GM03348 (cell line): ENCODE measurements around the gene UBE3A.
A peak's percentile ranks its signal among the peaks of the same experiment; 100 is the strongest.

ENCODE experiments used
- DNase-seq: peaks from one replicate; pipeline ENCODE4 v3.0.0; 2012; ENCODE audit warnings: low spot score

The UBE3A gene

DNA sequence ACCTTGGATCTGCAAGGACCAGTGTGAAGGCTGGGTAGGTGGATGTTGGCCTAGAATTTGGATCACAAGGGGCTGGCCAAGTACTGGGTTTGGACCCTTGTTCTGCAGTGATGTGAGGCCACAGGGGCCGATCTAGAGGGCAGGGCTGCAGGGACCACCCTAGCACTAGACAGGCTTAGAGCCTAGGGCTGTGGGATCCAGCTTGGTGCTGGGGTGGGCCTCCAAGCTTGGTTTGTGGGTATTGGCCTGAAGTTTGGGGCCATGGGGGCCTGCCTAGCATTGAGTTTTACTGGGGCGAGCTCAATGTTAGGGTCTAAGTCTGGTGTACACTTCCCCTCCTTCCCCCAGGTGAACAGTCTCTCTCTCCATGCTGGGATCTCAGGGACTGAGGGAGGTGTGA is 36.5 kb downstream of the UBE3A start:
- DNase-seq = no peak

DNA sequence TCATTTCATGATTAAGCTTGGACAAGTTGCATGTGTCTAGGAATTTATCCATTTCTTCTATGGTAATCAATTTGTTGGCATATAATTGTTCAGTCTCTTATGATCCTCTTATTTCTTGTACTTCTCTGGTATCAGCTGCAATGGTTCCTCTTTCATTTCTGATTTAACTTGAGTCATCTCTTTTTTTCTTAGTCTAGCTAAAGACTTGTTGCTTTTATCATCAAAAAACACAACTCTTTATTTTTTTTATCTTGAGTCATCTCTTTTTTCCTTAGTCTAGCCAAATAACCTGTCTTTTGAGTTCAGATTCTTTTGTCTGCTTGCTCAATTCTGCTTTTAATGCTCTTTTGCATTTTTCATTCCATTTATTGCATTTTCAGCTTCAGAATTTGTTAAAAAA is 37.3 kb downstream of the UBE3A start:
- DNase-seq = no peak

DNA sequence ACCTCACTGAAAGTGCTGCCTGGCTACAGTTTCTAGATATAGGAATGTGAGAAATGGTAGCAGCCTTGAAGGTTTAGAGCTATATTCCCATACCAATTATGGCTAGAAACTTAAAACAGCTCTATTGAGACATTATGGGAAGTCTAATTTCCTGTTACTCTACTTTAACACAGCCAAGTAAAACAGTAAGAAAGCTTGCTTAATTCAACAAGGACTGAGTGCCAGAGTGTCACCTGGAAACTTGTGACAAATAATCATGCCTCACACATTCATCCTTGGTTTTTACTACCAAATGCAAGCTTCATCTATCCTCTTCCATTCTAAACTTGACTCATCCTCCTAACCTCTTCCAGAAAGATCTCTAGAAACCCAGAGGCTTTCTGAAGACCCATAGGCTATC is 41.7 kb downstream of the UBE3A start:
- DNase-seq = no peak

DNA sequence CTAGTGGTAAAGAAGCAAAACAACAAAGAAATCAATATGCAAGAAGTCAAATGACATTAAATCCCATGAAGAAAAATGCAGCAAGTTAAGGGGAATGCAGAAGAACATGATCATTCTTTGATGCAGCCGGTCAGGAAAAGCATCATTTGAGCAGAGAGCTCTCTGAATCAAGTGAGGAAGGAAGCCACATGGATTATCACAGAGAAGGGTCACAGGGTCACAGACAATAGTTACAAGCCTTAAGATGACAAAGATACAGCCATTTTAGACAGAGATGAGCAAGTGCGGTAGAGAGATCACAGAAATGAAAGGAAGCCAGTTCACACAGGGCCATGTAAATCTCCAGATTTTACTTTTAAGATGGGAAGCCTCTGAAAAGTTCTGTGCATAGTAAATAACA is 43.9 kb downstream of the UBE3A start:
- no peak for DNase-seq

DNA sequence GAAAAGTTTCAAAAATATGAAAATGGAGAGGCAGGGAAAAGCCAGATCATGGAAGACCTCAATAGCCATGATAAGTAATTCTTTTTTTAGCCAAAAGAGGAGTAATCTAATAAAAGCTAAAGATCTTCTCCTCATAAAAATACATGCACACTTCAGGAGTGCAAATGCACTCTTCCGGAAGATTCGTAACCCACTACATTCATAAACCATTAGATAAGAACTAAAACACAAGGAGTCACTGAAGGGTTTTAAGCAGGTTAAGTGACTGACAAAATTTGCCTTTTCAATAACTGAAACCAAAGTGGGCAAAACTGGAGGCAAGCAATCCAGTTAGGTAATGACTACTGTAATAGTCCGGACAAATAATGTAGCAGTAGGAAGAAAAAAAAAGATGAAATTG is 46.0 kb downstream of the UBE3A start:
- DNase-seq = no peak

DNA sequence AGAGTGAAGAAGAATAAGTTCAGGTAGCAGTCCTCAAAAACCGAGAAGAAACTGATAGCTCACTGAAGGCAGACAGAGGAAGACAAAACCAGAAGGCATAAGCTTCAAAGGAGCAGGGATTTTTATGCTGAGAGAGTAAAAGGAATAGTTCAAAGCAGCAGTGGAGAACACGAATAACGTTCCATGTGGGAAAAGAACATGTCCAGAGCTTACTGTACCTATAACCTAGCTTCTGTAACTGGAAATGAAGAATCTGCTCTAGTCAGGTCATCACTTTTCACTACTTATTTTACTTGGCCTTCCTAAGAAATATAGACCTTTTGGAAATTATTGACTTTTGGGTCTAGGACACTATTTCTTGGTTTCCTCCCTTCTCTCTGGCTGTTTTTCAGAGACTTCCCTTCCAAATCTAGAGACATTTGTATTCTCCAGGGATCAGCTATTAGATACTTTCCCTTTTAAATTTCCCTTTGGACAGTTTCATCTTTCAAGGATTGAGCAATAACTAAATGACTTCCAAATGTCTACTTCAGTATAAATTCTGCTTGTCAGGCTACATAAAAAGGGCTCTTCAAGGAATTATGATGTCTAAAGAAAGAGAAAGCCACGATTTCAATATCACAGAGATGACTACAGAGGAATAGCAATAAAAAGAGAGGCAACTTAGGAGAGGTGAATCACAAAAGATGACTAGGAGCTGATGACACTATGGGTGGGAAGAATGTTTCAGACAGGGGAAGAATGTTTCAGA is 46.7 kb downstream of the UBE3A start:
- peak; percentile 68 for DNase-seq

DNA sequence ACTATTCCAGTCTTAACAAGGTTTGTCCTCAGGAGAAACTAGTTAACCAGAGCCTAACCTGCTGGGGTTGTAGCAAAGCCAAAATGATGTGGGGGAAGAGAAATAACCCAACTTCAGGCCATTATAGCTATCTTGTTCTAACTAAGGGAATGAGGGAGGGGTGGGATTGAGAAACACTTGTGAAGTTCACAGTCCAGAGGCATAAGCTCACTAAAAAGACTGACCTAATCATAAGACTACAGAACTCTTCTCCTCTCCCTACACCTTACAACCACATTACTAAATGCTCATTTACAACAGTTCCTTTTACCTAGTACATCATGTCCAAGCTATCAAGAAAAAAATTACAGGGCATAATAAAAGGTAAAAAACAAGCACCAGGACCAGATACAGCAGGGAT is 52.8 kb downstream of the UBE3A start:
- no peak for DNase-seq

DNA sequence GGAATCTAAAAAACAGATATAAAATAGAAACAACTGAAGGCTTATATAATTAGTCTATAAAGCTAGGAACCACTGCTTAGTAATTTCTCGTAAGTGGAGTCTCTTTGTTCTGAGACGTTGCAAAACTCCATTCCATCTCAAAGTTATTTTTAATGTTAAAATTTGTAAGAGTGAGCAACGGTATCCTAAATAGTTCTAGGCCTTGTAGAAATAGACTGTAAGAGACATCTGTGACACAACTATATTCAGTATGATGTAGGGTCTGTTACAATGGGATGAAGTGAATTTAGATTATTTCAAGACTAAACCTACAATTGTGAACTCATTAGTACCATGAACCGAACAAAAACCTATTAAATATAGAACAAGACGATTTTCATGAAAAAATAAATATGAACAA is 57.2 kb downstream of the UBE3A start:
- DNase-seq = no peak

DNA sequence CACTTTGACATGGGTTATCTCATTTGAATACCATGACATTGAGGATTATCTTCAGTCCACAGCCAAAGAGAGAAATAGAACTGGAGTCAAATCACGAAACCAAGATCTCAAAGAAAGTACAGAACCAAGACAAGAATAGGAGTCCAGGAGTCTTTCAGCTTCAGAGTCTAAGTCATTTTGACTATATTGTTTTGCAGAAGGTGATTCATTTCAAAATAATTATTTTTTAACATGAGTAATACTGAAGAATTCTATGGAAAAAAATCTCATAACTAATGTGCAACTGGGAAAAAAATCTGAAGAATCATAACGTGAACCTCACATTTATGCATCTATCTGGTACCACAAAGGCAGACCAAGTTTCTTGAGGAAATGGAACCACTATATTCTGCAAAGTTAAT is 60.3 kb downstream of the UBE3A start:
- DNase-seq = peak; percentile 16

DNA sequence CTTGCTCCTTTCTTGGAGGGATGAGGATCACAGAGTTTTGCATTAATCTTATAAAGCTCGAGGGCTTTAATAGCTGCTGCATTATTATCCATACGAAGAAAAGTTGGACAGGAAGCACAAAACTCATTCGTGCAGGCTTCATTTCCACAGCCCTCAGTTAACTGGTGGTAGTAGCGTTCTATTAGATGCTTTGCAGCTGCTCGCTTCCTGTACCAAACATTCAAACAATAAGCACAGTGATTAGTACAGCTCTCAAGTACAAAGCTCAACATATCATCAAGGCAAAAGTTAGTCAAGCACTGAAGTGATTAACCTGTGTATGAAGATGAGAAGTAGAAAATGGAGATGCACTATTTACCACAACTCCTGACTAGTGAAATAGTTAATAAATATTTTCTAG is 63.3 kb downstream of the UBE3A start:
- DNase-seq = no peak

DNA sequence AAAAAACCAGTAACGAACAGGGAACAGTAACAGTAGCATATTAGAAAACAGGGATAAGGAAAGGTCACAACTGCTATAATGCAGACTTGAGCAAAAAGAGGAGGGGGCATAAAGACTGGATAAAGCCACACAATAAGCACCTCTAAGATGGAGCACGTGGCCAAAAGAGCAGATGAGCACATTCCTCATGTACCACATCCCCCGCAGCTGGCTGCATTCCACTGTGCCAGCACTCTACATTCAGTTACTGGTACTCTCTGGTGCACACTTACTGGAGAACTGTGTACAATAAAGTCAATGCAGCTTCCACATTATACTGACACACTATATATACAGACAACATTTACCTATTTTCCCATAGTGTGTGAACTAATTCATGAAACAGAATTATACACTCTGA is 64.7 kb downstream of the UBE3A start:
- no peak for DNase-seq

DNA sequence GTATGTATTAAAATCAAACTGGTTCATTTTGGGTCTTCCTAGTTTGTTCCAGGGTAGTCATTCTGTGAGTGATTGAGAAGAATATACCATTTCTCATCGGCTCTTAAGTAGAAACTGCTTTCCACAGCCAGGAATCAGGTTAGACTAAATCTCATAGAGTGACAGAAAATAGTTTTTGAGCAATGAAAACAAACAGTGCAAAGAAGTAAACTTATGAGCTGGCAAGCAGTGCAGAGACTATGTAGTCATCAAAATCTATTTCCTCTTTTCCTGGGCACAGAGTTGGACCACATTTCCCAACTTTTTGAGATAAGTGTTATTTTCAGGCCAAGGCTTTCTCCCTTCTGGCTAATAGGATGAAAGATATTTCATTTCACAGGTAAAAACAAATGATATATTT is 66.5 kb downstream of the UBE3A start:
- DNase-seq = peak; percentile 9

DNA sequence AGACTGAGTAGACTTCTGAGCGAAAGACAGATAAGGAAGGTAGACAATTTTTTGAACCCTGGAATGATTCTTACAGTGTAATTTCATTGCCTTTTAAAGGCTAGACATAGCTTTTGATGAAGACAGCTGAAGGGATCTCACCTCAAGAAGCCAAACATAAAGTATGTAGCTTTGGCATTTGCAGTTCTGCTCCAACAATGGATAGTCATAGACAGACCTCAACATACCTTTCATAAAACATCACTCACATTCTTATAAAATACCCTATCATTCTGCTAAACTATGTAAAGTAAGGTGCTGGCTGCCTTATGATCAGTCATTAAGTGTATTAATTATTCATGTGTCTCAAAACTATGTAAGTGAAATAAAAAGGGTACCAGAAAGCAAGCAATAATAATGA is 70.0 kb downstream of the UBE3A start:
- DNase-seq = peak; percentile 14

DNA sequence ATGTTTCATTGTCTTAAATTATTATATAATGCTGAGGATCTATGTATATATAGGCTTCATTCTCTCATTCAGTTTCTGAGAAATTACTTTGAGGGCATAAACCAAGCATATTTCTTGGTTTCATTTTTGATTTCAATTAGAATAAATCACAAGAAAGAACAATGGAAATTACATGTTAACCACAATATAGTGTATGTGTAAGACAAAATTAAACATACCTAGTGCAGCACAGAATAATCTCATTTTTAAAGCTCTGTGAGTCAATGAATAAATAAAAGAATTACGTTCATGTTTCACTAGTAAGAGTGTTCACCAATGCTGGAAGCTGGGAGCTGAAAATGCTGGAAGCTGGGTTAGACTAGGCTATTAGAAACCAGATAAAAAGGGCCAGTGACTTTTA is 72.8 kb downstream of the UBE3A start:
- DNase-seq = no peak

DNA sequence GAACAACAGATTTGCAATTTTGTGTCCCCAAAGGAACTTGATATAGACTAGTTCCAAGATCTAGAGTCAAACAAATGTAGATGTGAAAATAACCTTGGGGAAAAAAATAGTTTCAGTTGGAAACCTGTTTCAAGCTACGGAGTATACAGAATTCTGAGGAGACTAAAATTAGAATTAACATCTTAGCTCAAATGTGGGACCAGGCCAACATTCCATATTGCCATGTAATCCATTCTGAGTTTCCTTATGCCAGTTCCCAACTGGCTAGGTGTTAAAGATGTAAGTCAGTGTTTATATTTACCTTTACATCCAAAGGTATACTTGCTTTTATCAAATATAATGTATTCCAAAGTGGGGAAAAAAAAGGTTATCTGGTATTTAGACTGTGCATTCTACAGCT is 76.3 kb downstream of the UBE3A start:
- no peak for DNase-seq

DNA sequence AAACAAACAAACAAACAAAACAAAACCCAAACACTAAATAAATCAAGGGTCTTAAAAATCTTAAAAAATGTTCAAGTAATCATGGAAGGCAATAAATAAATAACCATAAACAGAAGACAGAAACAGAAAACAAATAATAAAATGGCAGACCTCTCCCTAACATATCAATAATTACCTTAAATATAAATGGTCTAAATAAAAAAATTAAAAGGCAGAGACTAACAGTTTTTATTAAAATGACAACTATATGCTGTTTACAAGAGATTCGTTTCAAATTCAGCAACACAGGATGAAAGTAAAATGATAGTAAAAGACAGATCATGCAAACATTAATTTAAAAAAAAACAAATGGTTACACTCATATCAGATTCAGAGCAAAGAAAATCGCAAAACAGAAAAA is 91.1 kb downstream of the UBE3A start:
- DNase-seq = no peak

DNA sequence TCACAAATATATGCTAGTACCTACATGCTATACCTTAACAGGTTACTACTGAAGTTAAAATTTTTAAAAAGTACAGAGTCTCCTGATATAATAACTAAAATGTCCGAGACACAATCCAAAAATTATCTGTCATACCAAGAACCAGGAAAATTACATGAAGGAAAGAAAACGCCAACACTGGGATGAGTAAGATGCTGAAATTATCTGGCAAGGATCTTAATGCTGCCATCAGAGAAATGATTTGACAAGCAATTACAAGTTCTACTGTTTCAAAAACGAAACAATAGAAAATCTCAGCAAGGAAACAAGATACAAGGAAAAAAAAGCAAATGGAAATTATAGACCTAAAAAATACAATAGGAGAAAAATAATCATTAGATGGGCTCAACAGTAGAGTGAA is 92.5 kb downstream of the UBE3A start:
- DNase-seq = no peak

DNA sequence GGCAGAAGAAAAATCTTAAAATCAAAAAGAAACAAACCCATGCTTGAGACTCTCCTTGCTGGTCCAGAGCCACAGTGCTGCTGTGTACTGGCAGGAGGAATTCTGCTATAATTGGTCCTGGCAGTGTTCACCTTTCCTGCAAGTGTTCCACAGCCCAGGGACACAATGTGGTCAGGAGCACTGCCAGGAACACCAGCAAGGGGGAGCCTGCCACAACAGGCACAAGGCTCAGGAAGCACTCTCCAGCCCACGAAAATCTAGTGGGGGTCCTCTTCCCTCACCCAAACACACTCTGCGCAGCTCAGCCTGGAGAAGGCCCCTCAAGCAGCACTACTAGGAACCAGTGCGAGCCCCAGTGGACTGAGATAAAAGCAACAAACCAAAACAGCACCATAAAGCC is 92.9 kb downstream of the UBE3A start:
- DNase-seq = peak; percentile 9

DNA sequence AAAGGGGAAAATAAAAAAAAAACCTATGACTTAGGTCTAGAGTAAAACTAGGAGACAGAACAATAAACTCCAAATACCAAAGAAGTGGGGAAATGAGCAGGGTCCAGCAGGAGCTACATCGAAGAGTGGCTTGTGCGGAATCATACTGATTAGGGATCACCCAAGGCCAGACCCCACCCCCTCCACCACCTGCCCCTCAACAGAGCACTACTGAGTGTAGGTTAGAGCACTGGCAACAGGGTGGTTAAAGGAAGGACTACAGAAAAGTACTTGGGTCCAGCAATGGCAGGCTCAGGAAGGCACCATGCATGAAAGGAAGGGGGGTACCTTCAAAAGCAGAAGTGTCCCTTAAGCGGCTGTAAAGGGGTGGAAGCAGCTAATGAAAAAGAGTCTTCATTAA is 96.2 kb downstream of the UBE3A start:
- no peak for DNase-seq

DNA sequence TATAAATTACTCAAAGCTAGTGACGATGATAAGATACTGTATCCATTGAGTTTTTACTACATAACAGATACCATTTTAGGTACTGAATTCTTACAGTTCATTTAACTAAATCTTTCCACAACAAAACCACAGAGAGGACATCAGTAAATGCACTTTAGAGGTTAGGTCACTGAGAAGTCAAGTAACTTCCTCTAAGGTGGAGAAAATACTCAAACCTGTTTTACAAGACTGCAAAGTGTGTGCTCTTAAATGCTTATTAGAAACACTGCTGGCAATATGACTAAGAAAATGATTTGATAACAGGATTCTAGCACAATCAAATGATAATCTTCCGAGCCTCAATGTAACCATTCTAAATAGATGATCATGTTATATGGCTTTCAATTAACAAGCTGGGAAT is 99.4 kb downstream of the UBE3A start:
- DNase-seq = no peak

DNA sequence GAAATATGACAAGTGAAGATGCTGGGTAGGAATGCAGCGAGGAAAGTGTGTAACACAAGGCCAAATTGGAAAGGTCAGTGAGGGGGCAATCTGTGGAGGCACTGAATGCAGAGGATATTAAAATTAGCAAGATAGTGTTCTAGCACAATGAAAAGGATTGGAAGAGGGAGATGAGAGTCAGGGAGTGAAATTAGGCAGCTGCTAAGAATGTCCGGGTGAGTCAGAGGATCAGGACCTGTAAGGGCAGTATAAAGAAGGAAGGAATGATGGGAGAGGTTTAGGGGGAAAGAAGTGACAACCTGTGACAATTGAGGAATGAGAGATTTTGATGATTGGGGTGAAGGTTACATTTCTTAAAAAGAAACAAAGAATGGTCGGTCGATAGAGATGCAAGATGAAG is 103.5 kb downstream of the UBE3A start:
- no peak for DNase-seq

DNA sequence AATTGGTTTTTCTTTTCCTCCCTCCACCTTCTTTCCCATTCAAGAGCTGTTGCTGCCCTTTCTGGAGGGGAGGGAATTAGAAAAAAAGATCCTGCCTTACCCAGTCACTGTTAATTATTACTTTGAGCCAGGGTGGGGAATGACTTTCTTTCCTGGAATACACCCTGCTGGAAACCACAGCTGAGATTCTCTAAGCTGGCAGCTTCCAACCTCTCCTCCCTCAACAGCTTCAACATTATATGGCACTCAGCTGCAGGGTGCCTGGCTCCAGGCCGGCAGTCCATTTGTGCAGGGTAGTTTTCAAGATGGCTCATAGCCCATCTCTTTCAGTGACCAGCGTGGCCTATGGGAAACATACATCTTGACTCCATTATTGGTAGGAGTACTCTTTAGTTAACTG is 105.8 kb downstream of the UBE3A start:
- DNase-seq = no peak

DNA sequence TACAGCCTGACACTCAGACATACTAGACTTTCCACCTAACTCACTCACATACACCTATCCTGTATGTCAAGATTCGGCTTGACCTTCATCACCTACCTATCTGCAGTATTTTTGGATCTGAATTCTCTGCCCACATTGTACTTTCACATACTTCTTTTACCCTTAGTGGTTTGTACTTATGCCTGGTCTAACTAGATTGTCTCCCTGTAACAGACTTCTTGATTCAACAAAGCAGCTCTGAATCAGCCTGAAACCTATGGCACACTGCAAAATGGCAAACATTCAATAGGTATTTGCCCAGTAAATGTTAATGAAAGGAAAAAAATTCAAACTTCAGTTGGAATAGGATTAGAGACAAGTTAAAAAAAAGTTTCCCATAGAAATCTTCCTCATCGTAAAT is 106.5 kb downstream of the UBE3A start:
- no peak for DNase-seq

DNA sequence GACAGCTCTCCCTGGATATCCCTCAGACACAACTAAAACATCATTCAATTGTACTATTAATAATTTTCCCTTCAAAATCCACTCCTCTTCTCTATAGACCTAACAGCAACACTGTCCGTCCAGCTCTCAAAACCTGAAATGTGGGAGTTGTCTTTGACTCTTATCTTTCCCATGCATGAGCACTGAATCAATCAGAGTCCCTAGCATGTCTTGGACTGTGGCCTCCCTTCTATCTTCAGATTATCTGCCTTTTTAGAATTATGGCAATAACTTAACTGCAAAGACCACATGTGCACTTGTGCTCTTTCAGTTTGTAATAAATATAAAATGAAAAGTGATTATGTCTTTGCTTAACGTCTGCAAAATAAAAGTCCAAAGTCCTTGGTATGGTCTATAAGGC is 107.0 kb downstream of the UBE3A start:
- no peak for DNase-seq

DNA sequence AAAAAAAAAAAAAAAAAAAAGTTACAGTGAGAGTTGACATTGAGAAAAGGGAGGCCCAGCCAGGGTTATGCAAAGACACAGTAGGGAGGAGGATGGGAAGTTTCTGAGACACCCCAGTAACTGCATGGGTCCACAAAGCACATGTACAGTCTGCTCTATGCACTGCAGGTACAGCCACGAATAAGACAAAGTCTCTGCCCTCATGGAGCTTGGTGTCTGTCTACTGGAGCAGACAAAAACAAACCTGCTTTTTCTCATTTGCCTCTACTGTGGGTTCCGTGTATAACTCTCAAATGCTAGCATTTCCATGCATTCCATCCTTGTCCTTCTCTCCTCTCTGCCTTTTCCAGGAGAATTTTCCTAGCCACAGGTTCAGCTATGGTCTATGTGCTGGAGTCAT is 107.4 kb downstream of the UBE3A start:
- DNase-seq = no peak
